H9 (cell line): Measurements from ENCODE around the gene CD248. TPM values are rescaled to one million over a fixed set of nuclear protein-coding genes. Genes with fewer than 3 reads are reported as not detected.

Experiments used
- DNase-seq: peaks from one replicate; pipeline ENCODE4 v3.0.0-alpha.2; 2017
- H2AFZ ChIP-seq: one replicate; pipeline ENCODE4 v1.6.1; 2013; ENCODE audit warnings: mild to moderate bottlenecking, low read length, control low read depth, moderate library complexity
- H2AK5ac ChIP-seq: 2 replicates; pipeline ENCODE4 v1.6.1; 2013; ENCODE audit warnings: low read length, control low read depth, mixed read lengths; ENCODE audit not compliant: insufficient read length
- H2BK120ac ChIP-seq: one replicate; pipeline ENCODE4 v1.6.1; 2013; ENCODE audit warnings: low read depth, mild to moderate bottlenecking, low read length, control low read depth, inconsistent platforms; ENCODE audit not compliant: poor library complexity, severe bottlenecking
- H2BK12ac ChIP-seq: 2 replicates; pipeline ENCODE4 v1.6.1; 2013; ENCODE audit warnings: low read length, control low read depth, mixed read lengths, low read depth; ENCODE audit not compliant: insufficient read length
- H2BK15ac ChIP-seq: 2 replicates; pipeline ENCODE4 v1.6.1; 2013; ENCODE audit warnings: low read depth, low read length, control low read depth
- H2BK20ac ChIP-seq: one replicate; pipeline ENCODE4 v1.6.1; 2013; ENCODE audit warnings: low read depth, mild to moderate bottlenecking, low read length, control low read depth, inconsistent platforms; ENCODE audit not compliant: poor library complexity, severe bottlenecking
- H2BK5ac ChIP-seq: 2 replicates; pipeline ENCODE4 v1.6.1; 2013; ENCODE audit warnings: low read length, control low read depth, mixed read lengths; ENCODE audit not compliant: insufficient read length
- H3K14ac ChIP-seq: 2 replicates; pipeline ENCODE4 v1.6.1; 2013; ENCODE audit warnings: low read length, control low read depth; ENCODE audit not compliant: insufficient read depth
- H3K18ac ChIP-seq: 2 replicates; pipeline ENCODE4 v1.6.1; 2013; ENCODE audit warnings: low read depth, mild to moderate bottlenecking, mixed read lengths, low read length, control low read depth; ENCODE audit not compliant: insufficient read length
- H3K23ac ChIP-seq: 2 replicates; pipeline ENCODE4 v1.6.1; 2013; ENCODE audit warnings: low read length, control low read depth, mixed read lengths, low read depth; ENCODE audit not compliant: insufficient read length
- H3K23me2 ChIP-seq: 2 replicates; pipeline ENCODE4 v1.6.1; 2013; ENCODE audit warnings: low read depth, mild to moderate bottlenecking, mixed read lengths, low read length, control low read depth; ENCODE audit not compliant: insufficient read length, poor library complexity, severe bottlenecking
- H3K27ac ChIP-seq: 2 replicates; pipeline ENCODE4 v1.5.1; 2013; ENCODE audit warnings: low read length, control low read depth, mixed read lengths, low read depth; ENCODE audit not compliant: insufficient read length
- H3K27me3 ChIP-seq: 2 replicates; pipeline ENCODE4 v1.6.1; 2013; ENCODE audit warnings: low read length, control low read depth, inconsistent platforms; ENCODE audit not compliant: insufficient read depth
- H3K4ac ChIP-seq: 2 replicates; pipeline ENCODE4 v1.6.1; 2013; ENCODE audit warnings: low read depth, mild to moderate bottlenecking, control low read depth, inconsistent platforms, low read length, moderate library complexity
- H3K4me1 ChIP-seq: 2 replicates; pipeline ENCODE4 v1.6.1; 2013; ENCODE audit warnings: low read length, control low read depth, inconsistent platforms; ENCODE audit not compliant: insufficient read depth
- H3K4me2 ChIP-seq: 2 replicates; pipeline ENCODE4 v1.6.1; 2013; ENCODE audit warnings: low read length, control low read depth, mixed read lengths; ENCODE audit not compliant: insufficient read length, insufficient read depth
- H3K56ac ChIP-seq: 2 replicates; pipeline ENCODE4 v1.6.1; 2013; ENCODE audit warnings: low read depth, mild to moderate bottlenecking, mixed read lengths, low read length, control low read depth; ENCODE audit not compliant: insufficient read length
- H3K79me1 ChIP-seq: 2 replicates; pipeline ENCODE4 v1.6.1; 2013; ENCODE audit warnings: low read depth, mild to moderate bottlenecking, moderate library complexity, low read length, control low read depth, inconsistent platforms; ENCODE audit not compliant: insufficient read depth, poor library complexity, severe bottlenecking
- H3K79me2 ChIP-seq: 2 replicates; pipeline ENCODE4 v1.6.1; 2013; ENCODE audit warnings: low read length, control low read depth, inconsistent platforms; ENCODE audit not compliant: insufficient read depth
- H3K9ac ChIP-seq: 2 replicates; pipeline ENCODE4 v1.6.1; 2013; ENCODE audit warnings: low read length, control low read depth, mixed read lengths; ENCODE audit not compliant: insufficient read length; ENCODE audit errors: extremely low read depth
- H3K9me3 ChIP-seq: one replicate; pipeline ENCODE4 v1.6.1; 2013; ENCODE audit warnings: low read depth, low read length, inconsistent platforms; ENCODE audit not compliant: control insufficient read depth
- H3T11ph ChIP-seq: one replicate; pipeline ENCODE4 v1.6.1; 2013; ENCODE audit warnings: mild to moderate bottlenecking, low read length, control low read depth, inconsistent platforms
- H4K20me1 ChIP-seq: one replicate; pipeline ENCODE4 v1.6.1; 2013; ENCODE audit not compliant: control insufficient read depth, insufficient read length, insufficient read depth
- H4K5ac ChIP-seq: 2 replicates; pipeline ENCODE4 v1.6.1; 2013; ENCODE audit warnings: low read depth, mild to moderate bottlenecking, mixed read lengths, low read length, control low read depth; ENCODE audit not compliant: insufficient read length
- H4K8ac ChIP-seq: replicated peaks from 2 replicates; pipeline ENCODE4 v1.6.1; 2013; ENCODE audit warnings: low read length, control low read depth, mixed read lengths, low read depth; ENCODE audit not compliant: insufficient read length
- H4K91ac ChIP-seq: 2 replicates; pipeline ENCODE4 v1.6.1; 2013; ENCODE audit warnings: low read depth, mild to moderate bottlenecking, moderate library complexity, mixed read lengths, low read length, control low read depth; ENCODE audit not compliant: insufficient read length
- H3K27ac Mint-ChIP-seq, 3 experiments: 2 replicates in 2 of 3; 3 replicates in 1 of 3; pipeline ENCODE4 v1.8.0; 2020 to 2021; ENCODE audit warnings: mixed read lengths in 3 of 3, mild to moderate bottlenecking in 1 of 3, moderate library complexity in 1 of 3
- H3K27me3 Mint-ChIP-seq: 2 replicates; pipeline ENCODE4 v1.8.0; 2021; ENCODE audit warnings: low read depth, mild to moderate bottlenecking, moderate library complexity, mixed read lengths
- H3K36me3 Mint-ChIP-seq, 3 experiments: 2 replicates in 2 of 3; 3 replicates in 1 of 3; pipeline ENCODE4 v1.8.0; 2020 to 2021; ENCODE audit warnings: low read depth in 3 of 3, mixed read lengths in 3 of 3; ENCODE audit not compliant: insufficient read depth in 1 of 3
- H3K4me1 Mint-ChIP-seq, 2 experiments: 2 replicates each; pipeline ENCODE4 v1.8.0; 2020; ENCODE audit warnings: mixed read lengths in 2 of 2
- H3K4me3 Mint-ChIP-seq, 2 experiments: 2 replicates in 1 of 2; 3 replicates in 1 of 2; pipeline ENCODE4 v1.8.0; 2020 to 2021; ENCODE audit warnings: mild to moderate bottlenecking in 2 of 2, mixed read lengths in 2 of 2, moderate library complexity in 1 of 2
- H3K9me3 Mint-ChIP-seq, 2 experiments: 2 replicates in 1 of 2; 3 replicates in 1 of 2; pipeline ENCODE4 v1.8.0; 2020; ENCODE audit warnings: mild to moderate bottlenecking in 2 of 2, mixed read lengths in 2 of 2, moderate library complexity in 1 of 2
- CTCF ChIP-seq: fragments of 200-600 bp; sonication (generic); conservative IDR thresholded peaks from 3 replicates; pipeline ENCODE4 v1.8.0; 2021; ENCODE audit warnings: antibody characterized with exemption, mild to moderate bottlenecking
- WGBS: extraction: QIAGEN DNeasy Blood & Tissue Kit; methylation state at CpG from one replicate; pipeline ENCODE4 v1.1.7; 2013; ENCODE audit warnings: missing lambda C conversion rate, low lambda C conversion rate, mixed read lengths; ENCODE audit not compliant: insufficient read length; ENCODE audit errors: extremely low coverage; 5-methylcytosine and 5-hydroxymethylcytosine counted together
- total RNA-seq: library from RNA; stranded (reverse); gene quantifications from 2 replicates; pipeline ENCODE4 v1.2.1, GENCODE V29; 2021

CD248 gene
- total RNA-seq, 1 experiment from 2014 or later, result 1.5 TPM

DNA sequence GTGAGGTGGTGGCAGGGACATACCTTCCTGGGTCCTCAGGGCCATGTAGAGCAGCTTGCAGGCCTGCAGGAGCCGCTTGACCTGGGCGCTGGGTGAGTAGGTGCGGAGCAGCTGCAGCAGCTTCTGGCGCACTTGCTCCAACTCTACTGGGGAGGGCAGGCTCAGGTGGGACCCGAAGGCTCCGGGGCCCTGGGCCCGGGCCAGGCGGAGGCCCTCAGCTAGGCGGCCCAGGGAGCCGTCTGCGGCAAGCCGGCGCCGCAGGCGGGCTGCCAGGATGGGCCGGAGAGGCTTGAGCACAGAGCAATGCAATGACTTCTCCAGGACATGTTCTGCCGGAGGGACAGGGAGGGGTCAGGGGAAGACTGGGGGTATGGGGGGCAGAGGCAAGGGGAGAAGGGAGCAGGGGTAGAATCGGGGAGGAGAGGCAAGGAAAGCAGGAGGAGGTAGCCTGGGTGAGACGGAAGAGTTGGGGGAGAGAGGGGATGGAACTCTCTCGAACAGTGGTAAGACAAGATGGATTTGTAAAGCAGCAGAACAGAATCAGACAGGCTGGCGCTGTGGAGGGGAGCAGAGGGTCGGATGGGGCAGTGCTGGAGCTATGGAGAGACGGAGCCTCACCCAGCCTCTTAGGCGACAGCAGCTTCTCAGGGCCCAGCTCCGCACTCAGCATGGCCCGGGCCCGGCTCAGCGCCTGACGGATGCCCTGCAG lies 17.2 kb upstream of the CD248 start:
- Histone ChIP-seq H3K14ac (no peak overlapping the region), H2AK5ac (no peak overlapping the region), H3K4me1 (no peaks in the 10 kb centered on the region), H3K27me3 (no peaks in the 10 kb centered on the region; the same call in 1 of the 2 replicates), H3K23me2 (no peaks in the 10 kb centered on the region), H2BK5ac (no peak overlapping the region), H3K4me2 (no peak overlapping the region), H3K27ac (no peak overlapping the region), H2BK120ac (no peak overlapping the region), H3K79me1 (no peaks in the 10 kb centered on the region), H3K9ac (no peak overlapping the region), H4K8ac (no peak overlapping the region), H3K79me2 (no peaks in the 10 kb centered on the region), H2BK12ac (no peak overlapping the region), H4K91ac (no peak overlapping the region), H2BK20ac (no peak overlapping the region), H3K9me3 (no peaks in the 10 kb centered on the region), H3T11ph (no peak overlapping the region), H3K18ac (no peak overlapping the region), H3K23ac (no peak overlapping the region), H3K4ac (no peak overlapping the region), H3K56ac (no peak overlapping the region), H4K20me1 (no peaks in the 10 kb centered on the region), H4K5ac (no peak overlapping the region), H2BK15ac (no peak overlapping the region), H2AFZ (no peak overlapping the region)
- Mint-ChIP-seq H3K27ac (no peak overlapping the region), H3K27me3 (peaks cover 4% of the 10 kb centered on the region), H3K9me3 (no peaks in the 10 kb centered on the region), H3K4me3 (no peak overlapping the region), H3K4me1 (peaks cover 20 to 21% of the 10 kb centered on the region in 2 experiments), H3K36me3 (peaks cover 2 to 15% (median 10%) of the 10 kb centered on the region in 3 experiments; a peak in 5 of 7 replicates)
- WGBS, result no CpG with 5 or more reads among the region's 29 CpGs
- no peak for TF ChIP-seq CTCF
- no peak for DNase-seq
